NCI-H1092 treated with DMSO at 0.1 percent for 48 hours (cell line): ENCODE data around the gene REC8.
"Not testable (repeated sequence)": the region's sequence is repeated elsewhere in the genome, so short reads cannot be mapped to it uniquely, and the experiment has no call there.

Source experiments
- DNase-seq: peaks from one replicate; lab custom pipeline; 2025; lab: John Stamatoyannopoulos, UW

REC8 gene

DNA sequence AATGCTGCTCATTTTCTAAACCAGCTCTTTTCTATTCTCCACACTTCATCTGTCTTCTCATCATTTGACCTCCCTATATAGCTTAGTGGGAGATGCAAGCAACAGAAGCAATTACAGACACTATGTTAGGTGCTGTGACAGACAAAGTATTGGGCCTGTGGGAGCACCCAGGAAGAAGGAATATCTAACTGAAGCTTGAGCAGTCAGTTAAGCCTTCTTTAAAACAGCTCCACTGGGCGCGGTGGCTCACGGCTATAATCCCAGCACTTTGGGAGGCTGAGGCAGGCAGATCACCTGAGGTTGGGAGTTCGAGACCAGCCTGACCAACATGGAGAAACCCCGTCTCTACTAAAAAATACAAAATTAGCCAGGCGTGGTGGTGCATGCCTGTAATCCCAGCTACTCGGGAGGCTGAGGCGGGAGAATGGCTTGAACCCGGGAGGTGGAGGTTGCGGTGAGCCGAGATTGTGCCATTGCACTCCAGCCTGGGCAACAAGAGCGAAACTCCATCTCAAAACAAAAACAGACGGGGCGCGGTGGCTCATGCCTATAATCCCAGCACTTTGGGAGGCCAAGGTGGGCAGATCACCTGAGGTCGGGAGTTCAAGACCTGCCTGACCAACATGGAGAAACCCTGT is 31.5 kb downstream of the REC8 start:
- DNase-seq, result not testable (repeated sequence)

DNA sequence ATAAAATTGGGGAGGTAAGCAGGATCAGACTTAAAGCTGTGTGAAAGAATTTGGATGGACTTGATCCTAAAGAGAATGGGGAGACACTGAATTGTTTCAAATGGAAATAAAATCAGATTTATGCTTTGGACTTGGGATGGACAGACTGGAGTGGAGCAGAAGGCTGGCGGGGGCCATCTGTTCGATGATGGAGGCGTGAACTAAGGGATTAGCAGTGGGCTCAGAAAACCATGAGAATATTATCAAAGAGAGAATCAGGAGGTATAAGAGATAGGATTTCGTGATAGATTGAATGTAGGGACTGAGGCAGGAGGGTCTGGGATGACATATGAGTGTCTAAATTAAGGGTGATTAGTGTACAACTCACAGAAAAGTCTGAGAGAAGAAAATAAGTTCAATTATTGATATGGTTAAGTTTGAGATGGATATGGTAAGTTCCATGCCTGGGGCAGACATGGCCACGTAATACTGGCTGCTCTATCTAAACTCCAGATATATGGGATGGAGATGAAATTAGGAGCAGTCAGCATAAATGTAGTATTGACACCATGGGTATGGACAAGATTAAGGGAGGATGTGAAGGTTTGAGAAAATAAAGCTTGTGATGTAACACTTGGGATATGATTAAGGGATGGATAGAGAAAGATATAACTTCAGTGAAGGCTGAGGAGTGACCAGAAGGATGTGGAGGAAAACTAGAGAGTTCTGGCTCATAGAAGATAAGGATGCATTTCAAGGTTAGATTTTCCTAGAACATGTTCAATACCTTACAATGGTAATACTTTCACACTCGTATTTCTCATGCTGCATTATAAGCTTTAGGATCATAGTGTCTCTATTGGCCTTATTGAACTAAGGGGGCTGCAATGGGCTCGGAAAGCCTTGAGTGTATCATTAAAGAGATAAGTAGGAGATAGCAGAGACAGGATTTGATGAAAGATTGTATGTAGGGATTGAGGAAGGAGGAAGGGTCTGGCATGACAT is 32.6 kb downstream of the REC8 start:
- DNase-seq, result no peak

DNA sequence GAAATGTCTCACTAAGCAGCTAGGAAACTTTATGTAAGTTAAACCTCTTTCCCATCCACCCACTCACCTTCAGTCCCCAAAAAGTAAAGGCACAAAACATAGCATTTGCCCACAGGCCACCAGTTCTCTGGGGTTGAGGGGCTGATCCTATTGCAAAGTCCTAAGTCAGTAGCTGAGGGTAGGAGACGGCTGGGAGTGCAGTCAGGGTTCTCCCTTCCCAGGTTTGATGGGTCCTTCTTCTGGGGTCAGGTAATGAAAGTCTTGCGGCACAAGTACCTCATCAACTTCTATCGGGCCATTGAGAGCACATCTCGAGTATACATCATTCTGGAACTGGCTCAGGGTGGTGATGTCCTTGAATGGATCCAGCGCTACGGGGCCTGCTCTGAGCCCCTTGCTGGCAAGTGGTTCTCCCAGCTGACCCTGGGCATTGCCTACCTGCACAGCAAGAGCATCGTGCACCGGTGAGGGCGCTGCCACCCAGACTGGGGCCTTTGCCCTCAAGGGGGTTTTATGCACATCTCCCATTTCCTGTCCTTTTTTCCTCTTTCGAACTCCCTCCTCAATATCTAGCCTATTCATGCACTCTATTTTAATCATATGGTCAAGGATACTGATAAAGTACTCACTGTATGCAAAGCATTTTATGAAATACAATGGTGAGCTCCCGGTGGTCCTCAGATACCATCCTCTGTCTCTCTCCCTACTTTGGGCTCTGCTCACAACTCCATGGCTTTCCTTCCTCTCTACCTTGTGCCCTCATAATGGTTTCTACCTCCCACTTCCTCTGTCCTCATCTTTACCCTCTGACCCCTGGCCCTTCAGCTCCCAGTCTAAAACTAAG is 34.6 kb downstream of the REC8 start:
- no peak for DNase-seq

DNA sequence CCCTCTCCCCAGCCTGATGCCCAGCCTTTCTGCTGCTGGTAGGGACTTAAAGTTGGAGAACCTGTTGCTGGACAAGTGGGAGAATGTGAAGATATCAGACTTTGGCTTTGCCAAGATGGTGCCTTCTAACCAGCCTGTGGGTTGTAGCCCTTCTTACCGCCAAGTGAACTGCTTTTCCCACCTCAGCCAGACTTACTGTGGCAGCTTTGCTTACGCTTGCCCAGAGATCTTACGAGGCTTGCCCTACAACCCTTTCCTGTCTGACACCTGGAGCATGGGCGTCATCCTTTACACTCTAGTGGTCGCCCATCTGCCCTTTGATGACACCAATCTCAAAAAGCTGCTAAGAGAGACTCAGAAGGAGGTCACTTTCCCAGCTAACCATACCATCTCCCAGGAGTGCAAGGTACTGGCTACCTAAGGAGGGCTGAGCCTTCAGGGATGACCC is 35.2 kb downstream of the REC8 start:
- no peak for DNase-seq

DNA sequence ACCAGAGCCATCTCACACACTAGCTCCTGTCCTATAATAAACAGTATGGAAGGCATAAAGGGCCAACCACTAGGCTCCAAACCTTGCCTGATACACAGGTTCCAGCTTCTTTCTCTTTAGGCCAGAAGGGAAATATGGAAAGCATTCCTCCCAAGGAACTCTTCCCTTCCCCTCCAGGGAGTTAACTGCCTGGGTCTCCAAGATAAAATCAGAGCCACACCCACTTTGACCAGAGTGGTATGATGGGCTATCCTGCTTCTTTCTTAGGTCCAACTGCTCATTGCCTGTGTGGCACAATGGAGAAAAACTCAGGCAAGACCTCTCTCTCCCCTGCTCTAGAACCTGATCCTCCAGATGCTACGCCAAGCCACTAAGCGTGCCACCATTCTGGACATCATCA is 35.7 kb downstream of the REC8 start:
- no peak for DNase-seq

DNA sequence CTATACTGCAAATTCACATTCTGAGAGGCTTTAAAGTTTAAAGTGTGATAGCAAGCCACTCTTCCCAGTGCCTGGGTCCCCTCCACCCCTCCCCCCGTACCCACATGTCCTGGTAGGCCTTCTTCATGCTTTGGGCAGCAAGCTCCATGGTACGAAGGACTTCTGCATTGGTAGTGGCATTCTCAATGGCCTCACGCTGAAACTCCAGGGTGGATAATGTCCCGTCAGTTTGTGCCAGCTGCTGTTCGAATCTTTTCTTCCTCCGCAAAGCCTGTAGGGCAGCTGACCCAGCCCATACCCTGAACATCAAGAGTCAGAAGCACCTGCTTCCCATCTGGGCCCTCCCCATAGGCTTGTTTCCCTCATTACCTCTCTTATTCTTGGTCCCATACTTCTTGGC is 39.4 kb downstream of the REC8 start:
- no peak for DNase-seq

GRCh38 chr14:24212924-24213865 is 41.3 kb downstream of the REC8 start, which contains the start of gene CHMP4A:
Gene CHMP4A (minus strand): TSS chr14:24213488. CDS start chr14:24213439, 49 bp downstream.
- peak; percentile 97 for DNase-seq

DNA sequence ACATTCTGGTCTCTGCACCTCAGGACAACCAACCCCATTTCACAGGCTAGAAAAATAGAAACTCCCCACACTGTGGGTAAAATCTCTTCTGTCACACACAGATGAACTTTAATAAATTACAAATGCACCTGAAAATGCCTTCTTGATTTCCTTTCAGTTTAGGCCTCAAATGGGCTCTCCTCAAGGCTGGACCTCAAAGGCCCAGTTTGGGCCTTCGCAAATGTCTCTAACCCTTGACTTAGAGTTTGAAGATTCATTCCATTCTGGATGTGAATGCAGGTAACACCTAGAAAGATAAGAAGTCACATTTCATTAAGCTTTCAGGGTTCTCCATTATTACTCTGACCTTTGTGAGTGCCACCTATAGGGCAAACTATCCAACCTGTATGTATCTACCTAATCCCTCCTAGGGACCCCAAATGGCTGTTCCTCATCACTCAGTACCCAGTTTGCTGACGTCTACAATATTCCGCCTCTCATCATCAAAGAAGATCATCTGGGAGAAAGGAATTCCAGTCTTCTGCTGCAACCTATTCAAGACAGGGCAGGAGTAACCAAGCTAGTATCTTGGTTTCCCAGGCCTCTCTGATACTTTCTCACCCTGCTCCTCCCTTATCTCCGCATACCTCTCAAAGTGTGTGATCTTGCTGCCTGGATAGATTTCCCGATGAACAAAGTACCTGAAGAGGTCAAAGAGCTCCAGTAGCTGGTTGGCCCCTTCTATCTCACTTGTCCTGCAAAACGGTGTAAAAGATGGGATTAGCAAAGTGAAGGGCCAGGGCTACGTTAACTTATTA is 42.2 kb downstream of the REC8 start:
- DNase-seq, result no peak

DNA sequence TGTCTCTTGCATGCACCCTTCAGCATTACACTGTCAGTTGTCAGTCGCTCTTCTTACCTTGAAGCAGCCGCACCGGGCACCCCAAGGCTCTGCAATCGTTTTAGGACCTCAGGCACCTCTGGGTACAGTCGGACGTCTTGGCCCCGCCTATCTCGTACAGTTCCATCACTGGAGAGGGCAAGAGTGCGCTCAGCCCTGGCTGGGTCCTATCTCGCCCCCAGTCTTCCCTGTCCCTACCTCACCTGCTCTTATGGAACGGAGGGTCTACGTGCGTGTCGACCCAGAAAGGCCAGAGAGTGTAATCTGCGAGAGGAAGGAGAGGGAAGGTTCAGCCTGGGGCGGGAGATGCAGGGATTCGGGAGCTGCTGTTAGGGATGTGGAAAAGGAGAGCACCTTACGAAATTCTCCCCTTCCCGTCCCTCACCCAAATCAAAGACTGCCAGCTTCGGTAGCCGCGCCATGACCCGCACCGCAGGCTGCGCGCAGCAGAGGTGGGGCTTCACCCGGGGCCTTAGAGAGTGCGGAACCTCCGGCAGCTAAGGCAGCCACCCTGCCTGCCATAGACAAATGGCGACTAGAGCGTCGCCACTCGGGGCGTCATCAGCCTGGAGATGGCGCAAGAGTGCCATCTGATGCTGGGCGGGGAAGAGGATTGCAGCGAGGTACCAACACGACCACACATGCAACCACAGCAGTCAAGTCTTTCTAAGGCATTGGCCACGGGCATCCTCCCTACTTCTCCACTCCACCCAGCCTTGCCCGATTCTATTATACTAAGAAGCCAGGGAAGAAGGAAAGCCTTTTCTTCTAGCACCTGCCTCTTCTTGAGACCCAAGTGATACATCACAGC is 43.8 kb downstream of the REC8 start, which contains the start of gene MDP1:
Gene MDP1, minus strand, starts transcription at position 572 of the 850 bp plus-strand sequence. Its CDS starts 111 bp downstream, at position 461.
- peak; percentile 92 for DNase-seq

DNA sequence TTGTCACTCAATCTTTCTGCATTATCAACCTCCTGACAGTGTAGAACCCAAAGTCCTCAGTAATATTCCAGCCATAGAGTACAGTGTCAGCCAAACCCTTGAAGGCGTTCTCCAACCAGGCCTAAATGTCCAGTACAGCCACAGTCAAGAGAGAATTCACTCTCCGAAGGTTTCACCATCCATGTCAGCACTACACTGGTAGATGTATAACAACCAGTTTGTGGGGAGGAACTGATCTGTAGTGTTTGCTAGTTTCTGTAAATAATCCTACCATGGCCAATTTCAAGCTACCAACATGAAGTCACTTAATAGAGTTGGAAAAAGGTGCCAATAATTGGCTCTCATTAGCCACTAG is 44.4 kb downstream of the REC8 start:
- DNase-seq, result no peak

DNA sequence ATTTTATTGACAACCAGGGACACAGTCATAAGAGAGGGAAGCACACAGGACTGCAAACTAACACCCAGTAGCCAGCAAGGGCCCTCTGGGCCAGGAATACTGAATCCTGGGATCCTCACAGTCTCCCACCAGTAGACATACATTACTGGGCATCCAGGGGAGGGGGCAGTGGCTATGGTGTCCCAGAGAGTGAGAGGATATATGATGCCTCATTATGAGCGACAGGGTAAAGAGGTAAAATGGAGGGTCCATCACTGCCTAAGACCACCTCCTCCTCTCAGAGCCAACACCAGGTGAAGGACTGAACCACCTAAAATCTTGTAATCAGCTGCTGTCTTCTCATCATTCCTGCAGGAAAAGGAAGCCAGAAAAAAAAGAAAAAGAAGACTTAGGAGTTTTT is 45.0 kb downstream of the REC8 start:
- not testable (repeated sequence) for DNase-seq

DNA sequence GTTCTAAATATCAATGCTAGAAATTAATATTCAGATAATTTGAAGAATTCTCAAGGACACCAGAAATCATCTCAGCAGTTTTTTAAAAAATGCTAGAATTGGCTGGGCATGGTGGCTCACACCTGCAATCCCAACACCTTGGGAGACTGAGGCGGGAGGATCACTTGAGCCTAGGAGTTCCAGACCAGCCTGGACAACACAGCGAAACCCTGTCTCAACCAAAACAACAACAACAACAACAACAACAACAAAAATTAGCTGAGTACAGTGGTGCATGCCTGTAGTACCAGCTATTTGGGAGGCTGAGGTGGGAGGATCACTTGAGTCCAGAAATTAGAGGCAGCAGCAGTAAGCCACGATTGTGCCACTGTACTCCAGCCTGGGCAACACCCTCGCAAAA is 47.2 kb downstream of the REC8 start:
- DNase-seq, result no peak

DNA sequence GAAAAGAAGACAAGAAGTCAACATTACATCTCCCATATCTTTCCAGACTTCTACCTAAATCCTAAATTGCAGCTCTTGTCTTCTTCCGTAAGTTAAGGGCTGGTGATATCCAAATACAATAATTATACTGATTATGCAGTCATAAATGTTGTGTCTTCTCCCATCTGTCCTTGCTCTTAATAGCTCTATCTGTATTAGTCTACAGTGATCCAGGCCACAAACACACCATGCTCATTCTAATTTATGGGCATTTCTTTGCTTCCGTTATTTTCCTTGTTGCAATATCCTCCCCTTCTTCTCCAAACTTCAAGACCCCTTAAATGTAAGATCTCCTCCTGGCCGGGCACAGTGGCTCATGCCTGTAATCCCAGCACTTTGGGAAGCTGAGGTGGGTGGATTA is 47.6 kb downstream of the REC8 start:
- no peak for DNase-seq

DNA sequence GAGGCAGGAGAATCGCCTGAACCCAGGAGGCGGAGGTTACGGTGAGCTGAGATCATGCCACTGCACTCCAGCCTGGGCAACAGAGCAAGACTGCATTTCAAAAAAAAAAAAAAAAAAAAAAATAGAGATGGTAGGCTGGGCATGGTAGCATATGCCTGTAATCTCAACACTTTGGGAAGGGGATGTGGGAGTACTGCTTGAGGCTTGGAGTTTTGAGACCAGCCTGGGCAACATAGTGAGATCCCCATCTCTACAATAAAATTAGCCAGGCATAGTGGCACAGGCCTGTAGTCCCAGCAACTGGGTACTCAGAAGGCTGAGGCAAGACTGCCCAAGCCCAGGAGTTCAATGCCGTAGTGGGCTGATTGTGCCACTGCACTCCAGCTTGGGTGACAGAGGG is 51.1 kb downstream of the REC8 start:
- DNase-seq, result not testable (repeated sequence)

DNA sequence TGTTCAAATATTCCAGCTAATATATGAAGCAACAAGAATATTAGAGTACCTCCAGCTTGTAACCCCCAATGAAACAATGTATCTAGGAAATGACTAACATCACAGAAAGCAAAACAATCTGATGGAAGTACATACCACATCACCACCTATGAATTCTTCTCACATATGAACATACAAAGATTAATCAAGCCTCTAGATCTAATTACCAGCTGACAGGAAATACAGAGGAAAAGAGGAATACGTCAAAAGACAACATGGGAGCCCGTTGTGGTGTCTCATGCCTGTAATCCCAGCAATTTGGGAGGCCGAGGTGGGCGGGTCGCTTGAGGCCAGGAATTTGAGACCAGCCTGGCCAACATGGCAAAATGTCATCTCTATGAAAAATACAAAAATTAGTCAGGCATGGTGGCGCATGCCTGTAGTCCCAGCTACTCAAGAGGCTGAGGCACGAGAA is 52.8 kb downstream of the REC8 start:
- DNase-seq, result no peak

DNA sequence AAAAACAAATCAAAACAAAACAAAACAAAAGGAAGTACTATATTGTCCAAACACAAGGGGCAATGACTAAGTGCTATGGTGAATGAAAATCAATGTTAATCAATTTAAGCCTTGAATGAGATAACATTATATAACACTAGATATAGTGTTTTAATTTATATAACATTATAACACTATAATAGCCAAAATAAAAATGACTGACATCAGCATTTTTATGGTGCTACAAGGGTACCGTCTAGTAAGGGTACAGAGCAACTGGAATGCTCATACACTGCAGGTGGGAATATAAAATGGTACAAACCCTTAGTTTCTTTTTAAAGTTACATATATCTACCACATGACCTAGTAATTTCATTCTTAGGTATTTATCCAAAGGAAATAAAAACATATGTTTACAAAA is 54.6 kb downstream of the REC8 start:
- DNase-seq, result no peak

- no peak for DNase-seq
Measured at GRCh38 chr14:24228902-24229301, 57.0 kb downstream of the REC8 start.
